ENCODE measurements around the gene HGS. TPM values are rescaled to one million over a fixed set of nuclear protein-coding genes. Genes with fewer than 3 reads are reported as not detected.
A peak's percentile ranks its signal among the peaks of the same experiment; 100 is the strongest.
"Not testable (repeated sequence)": the region's sequence is repeated elsewhere in the genome, so short reads cannot be mapped to it uniquely, and the experiment has no call there.

HGS gene
- total RNA-seq, 1 experiment from 2014 or later: 42.4 TPM

DNA sequence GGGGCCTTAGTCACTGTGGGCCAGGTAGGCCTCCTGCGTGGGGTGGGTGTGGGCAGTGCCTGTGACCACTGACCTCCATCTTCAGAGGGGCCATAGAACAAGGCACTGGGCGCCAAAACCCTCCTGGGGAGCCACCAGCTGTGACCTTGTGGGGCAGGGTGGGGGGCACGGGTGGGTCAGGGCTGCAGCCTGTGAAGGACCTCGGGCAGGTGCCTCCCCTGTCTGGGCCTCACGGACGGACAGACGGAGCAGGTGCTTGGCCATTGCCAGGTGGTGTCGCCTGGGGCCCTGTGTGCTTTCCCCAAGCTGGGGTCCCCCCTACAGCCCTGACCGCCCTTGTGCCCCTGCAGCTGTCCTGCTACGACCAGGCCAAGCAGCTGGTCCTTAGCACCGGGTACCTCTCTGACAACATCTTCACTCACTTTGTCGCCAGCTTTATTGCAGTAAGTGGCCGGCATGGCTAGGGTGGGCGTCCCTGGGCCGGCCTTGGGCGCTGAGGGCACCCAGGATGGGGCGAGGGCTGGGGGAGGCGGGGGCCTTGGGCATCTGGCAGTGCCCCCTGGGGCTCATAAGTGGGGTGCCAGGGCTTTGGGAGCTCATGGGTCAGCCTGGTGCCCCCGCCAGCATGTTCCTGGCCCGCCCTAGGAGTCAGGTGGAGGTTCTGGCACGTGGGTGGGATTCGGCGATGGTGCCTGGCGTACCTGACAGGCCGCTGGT lies 33.4 kb downstream of the HGS start:
- DNase-seq (ENCODE audit: low read depth): no peak

- DNase-seq (ENCODE audit: low read depth): no peak
Measured at GRCh38 chr17:81717766-81718089, 33.9 kb downstream of the HGS start.

- no peak for DNase-seq (ENCODE audit: low read depth)
Measured at GRCh38 chr17:81719410-81720266, 35.8 kb downstream of the HGS start.

GRCh38 chr17:81720267-81721071 lies 36.7 kb downstream of the HGS start:
- DNase-seq (ENCODE audit: low read depth): no peak

DNA sequence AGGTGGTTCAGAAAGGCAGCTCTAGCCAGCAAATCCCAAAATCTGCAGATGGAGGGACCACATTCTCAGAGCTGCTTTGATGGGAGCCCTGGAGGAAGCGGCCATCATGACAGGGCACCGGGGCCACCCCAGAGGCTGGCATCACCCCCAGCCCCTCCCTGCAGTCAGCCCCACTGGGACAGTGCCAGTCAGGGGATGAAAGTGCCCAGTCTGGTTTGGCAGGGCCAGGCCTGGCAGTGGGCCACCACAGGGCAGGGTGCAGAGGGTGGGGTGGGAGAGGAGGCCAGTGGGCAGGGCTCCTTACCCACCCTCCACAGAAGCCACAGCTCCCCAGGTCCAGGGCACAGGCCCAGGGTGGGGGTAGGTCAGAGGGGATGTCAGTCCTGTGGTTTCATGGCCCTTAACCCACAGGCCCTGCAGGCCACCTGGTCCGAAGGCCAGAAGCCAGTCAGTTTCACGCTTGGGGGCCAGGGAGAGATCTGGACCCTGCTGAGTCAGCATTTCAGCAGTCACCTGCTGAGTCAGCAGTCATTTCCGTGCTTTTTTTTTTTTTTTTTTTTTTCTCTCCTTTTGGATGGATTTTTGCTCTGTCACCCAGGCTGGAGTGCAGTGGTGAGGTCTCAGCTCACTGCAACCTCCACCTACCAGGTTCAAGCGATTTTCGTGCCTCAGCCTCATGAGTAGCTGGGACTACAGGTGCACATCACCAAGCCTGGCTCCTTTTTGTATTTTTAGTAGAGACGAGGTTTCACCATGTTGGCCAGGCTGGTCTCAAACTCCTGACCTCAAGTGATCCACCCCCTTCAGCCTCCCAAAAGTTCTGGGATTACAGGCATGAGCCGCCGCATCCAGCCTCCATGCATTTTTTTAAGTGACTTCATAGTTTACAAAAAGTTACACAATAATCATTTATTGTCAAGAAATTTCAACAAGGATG lies 38.6 kb downstream of the HGS start:
- peak; percentile 56 for DNase-seq (ENCODE audit: low read depth)

DNA sequence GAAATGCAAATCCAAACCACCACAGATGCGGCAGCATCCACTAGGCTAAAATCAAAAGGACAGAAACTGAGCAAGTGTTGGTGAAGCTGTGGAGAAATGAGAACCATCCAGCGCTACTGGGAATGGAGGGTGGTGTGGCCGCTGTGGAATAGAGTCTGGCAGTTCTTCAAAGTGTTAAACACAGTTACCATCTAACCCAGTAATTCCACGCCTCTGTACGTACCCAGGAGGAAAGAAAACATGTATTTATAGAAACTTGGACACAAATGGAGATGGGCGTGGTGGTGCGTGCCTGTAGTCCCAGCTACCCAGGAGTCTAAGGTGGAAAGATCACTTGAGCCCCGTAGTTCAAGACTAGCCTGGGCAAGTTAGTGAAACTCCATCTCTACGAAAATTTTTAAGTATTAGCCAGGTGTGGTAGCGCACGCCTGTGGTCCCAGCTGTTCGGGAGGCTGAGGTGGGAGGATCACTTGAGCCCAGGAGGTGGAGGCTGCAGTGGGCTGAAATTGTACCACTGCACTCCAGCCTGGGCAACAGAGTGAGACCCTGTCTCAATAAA lies 39.9 kb downstream of the HGS start:
- DNase-seq (ENCODE audit: low read depth): peak; percentile 33

- DNase-seq (ENCODE audit: low read depth): no peak
Measured at GRCh38 chr17:81725439-81725838, 41.6 kb downstream of the HGS start.

GRCh38 chr17:81726004-81726403 lies 42.2 kb downstream of the HGS start:
- no peak for DNase-seq (ENCODE audit: low read depth)

GRCh38 chr17:81727324-81728031 lies 43.7 kb downstream of the HGS start:
- DNase-seq (ENCODE audit: low read depth): no peak

- peak; percentile 65 for DNase-seq (ENCODE audit: low read depth)
Measured at GRCh38 chr17:81733507-81734404, 49.9 kb downstream of the HGS start.

DNA sequence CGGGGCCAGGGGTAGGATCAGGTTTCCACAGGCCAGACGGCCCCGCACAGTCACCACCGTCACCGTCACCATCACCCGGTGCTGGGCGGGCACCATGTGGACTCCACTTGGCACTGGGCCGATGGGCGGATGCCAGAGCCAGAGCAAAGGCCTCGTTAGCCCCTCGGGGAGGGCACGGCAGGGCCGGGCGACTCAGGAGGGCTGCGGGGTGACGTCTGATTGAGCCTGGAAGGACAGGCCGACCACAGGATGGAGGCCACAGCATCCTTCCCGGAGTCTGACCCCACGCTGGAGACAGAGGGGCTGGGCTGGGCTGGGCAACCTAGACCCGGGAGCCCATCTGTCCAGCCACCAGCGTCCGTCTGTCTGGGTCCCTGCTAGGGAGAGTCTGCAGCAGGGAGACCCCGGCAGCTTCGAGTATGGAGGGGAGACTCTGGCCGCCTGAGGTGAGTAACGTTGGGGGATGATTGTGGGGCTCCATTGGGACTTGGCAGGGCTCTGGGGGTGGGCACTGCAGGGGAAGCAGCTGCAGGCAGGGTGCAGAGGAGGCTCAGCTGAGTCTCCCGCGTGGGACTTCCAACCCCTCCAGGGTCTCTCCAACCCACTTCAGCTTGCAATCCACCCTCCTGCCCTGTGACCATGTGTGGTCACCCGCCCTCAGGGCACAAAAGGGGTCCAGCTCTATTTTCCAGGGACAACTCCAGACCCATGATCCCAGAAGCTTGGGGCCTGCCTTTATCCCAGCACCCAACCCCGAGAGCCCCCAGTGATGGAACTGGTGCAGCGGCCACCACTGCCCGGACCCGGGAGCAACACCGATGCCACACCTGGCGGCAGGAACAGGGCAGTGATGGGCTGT lies 50.8 kb downstream of the HGS start:
- no peak for DNase-seq (ENCODE audit: low read depth)

DNA sequence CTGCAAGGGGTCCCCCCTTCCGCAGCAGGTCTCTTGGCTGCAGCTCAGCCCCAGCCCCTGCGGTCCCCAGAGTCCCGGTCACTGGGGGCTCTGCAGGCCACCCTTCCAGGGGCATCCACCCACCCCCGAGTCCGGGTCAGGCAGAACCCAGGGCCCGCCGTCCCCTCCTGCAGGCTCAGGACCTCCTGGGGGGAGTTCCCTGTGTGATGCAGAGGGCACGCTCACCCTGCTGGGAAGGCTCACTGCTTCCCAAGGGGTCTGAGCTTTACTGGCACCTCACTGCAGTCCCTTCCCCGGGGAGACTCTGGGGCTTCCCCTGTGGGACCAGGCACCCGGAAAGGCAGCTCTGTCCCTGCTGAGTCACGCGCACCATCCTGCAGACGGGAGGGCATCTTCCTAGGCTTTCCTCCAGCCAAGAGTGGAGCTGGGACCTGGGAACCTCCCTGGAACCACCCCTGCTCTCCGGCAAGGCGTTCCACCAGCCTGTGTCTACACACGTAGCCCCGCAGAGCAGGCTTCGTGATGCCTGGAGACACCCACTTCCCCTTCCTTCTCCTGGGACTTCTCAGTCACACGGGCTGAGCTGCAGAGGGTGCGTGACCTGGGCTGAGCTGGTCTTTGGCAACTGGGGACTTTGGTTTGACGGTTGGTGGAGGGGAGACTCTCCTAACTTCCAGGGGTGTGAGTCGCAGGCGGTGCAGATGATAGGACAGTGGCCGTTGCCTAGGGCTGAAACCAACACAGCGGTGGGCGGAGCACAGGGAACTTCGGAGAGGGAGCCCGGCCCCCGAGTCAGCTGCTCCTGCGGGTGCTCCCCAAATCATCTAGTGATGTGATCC lies 51.7 kb downstream of the HGS start:
- DNase-seq (ENCODE audit: low read depth): peak; percentile 77

- no peak for DNase-seq (ENCODE audit: low read depth)
Measured at GRCh38 chr17:81737947-81738800, 54.4 kb downstream of the HGS start.

DNA sequence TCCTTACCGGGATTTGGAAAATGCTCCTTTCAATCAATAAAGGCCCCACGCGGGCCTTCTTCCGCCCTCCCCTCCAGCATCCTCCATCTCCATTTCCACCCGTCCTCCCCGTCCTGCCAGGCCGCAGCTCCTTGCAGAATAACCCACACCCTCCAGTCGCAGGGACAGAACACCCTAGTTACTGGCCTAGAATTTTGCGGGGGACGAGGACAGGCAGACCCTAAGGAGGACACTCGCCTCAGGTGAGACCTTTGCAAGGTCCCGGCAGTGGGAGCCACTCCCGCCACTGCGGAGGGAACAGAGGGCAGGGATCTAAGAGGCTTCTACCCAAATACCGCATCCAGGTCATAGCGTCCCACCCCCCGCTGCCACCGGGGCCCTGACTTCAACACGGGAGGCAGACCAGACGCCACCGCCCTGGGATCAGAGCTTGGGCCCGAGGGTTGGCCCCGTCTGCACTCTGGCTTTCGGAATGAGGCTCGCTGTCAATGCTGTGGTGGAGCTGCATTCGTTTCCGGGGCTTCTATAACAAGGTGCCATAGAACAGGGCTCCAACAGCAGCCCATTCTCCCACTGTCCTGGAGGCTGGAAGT lies 55.1 kb downstream of the HGS start:
- DNase-seq (ENCODE audit: low read depth): no peak

DNA sequence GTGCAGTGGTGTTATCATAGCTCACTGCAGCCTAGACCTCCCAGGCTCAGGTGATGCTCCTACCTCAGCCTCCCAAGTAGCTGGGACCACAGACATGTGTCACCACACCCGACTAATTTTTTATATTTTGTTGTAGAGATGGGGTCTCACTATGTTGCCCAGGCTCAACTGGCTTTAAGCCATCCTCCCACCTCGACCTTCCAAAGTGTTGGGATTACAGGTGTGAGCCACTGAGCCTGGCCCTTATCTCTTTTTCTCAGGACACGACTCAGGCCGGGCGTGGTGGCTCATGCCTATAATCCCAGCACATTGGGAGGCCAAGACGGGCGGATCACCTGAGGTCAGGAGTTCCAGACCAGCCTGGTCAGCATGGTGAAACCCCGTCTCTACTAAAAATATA lies 55.8 kb downstream of the HGS start:
- not testable (repeated sequence) for DNase-seq (ENCODE audit: low read depth)

DNA sequence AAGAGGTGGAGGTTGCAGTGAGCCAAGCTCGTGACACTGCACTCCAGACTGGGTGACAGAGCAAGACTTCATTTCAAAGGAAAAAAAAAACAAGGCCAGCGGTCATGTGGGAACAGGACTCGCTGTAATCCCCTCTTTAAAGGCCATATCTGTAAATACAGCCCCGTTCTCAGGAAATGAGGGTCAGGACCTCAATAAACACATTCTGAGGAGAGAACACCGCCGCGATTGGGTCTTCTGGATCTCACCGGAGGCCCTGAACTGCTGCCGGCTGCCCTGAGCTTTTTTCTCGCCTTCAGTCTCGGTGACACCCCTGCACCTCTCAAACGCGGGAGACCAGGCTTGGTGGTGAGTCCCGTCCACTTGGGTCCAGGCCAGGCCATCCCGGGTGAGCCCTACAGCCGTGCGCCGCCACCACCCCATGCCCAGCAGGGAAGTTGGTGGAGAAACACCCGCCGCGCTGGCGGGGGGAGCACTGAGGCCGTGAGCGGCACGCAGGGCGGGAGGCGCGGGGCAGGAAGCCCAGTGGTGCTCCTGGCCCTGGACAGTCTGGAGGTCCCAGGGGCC lies 56.7 kb downstream of the HGS start:
- no peak for DNase-seq (ENCODE audit: low read depth)
